ENCODE measurements around the gene RPL10A. TPM values are rescaled to one million over a fixed set of nuclear protein-coding genes. Genes with fewer than 3 reads are reported as not detected.

The RPL10A gene
- polyA plus RNA-seq, 1 donor (not counting 4 experiments of a cell fraction or from before 2014, with no cell fraction given): 2,462 TPM

- DNase-seq (ENCODE audit: low read depth, low spot score) (no peak), FAIRE-seq (no peak)
- Histone ChIP-seq H3K4me2 (ENCODE audit: control insufficient read depth, extremely low read depth, insufficient read depth, low read depth, low read length) (no peak overlapping the region), H3K79me2 (ENCODE audit: control insufficient read depth, insufficient read depth, low read length) (no peaks in the 10 kb centered on the region), H3K4me1 (ENCODE audit: control insufficient read depth, extremely low read depth, insufficient read depth, low read length) (peaks cover 9% of the 10 kb centered on the region), H3K9me1 (ENCODE audit: control insufficient read depth, extremely low read depth, insufficient read depth, low read length) (no peaks in the 10 kb centered on the region), H2AFZ (ENCODE audit: control insufficient read depth, low read length) (no peak overlapping the region), H3K9me3 (ENCODE audit: control insufficient read depth, low read depth, low read length) (no peaks in the 10 kb centered on the region), H3K27me3 (ENCODE audit: control insufficient read depth, extremely low read depth, insufficient read depth, low read length) (peaks cover 9% of the 10 kb centered on the region), H3K36me3 (ENCODE audit: control insufficient read depth in 2 of 2, extremely low read depth in 1 of 2, insufficient read depth in 2 of 2, low read length in 2 of 2) (no peaks in the 10 kb centered on the region), H3K4me3 (ENCODE audit: control insufficient read depth in 2 of 3, extremely low read depth in 1 of 3, insufficient read depth in 2 of 3, low read depth in 1 of 3, low read length in 3 of 3) (no peak overlapping the region), H3K9ac (ENCODE audit: control insufficient read depth, extremely low read depth, insufficient read depth, low read length) (no peak overlapping the region), H3K27ac (ENCODE audit: control insufficient read depth, insufficient read depth, low read length) (no peak overlapping the region), H4K20me1 (ENCODE audit: control insufficient read depth, extremely low read depth, insufficient read depth, low read length) (no peaks in the 10 kb centered on the region)
- TF ChIP-seq CTCF (optimal IDR thresholded peaks at IDR 0.05 in 1 of 3, IDR thresholded peaks at IDR 0.05 in 1 of 3, conservative IDR thresholded peaks at IDR 0.05 in 1 of 3; ENCODE audit: extremely low read depth in 1 of 3, insufficient read depth in 2 of 3, low read length in 3 of 3) (no peak), EZH2 (IDR thresholded peaks at IDR 0.05; ENCODE audit: low read length) (no peak)
- dilution Hi-C loops (cut with MboI; ENCODE audit: extremely low pct_ligation_motif_present, low sequenced_read_pairs): no loop called here
These were observed 33.6 kb downstream of the RPL10A start for GRCh38 chr6:35501784-35502183.

GRCh38 chr6:35503534-35503933 is 35.3 kb downstream of the RPL10A start:
- Histone ChIP-seq H3K27ac (ENCODE audit: control insufficient read depth, insufficient read depth, low read length) (no peak overlapping the region), H3K9ac (ENCODE audit: control insufficient read depth, extremely low read depth, insufficient read depth, low read length) (no peak overlapping the region), H2AFZ (ENCODE audit: control insufficient read depth, low read length) (no peak overlapping the region), H3K4me1 (ENCODE audit: control insufficient read depth, extremely low read depth, insufficient read depth, low read length) (peaks cover 3% of the 10 kb centered on the region), H3K4me3 (ENCODE audit: control insufficient read depth in 2 of 3, extremely low read depth in 1 of 3, insufficient read depth in 2 of 3, low read depth in 1 of 3, low read length in 3 of 3) (no peak overlapping the region), H3K9me1 (ENCODE audit: control insufficient read depth, extremely low read depth, insufficient read depth, low read length) (no peaks in the 10 kb centered on the region), H3K36me3 (ENCODE audit: control insufficient read depth in 2 of 2, extremely low read depth in 1 of 2, insufficient read depth in 2 of 2, low read length in 2 of 2) (no peaks in the 10 kb centered on the region), H3K9me3 (ENCODE audit: control insufficient read depth, low read depth, low read length) (no peaks in the 10 kb centered on the region), H3K4me2 (ENCODE audit: control insufficient read depth, extremely low read depth, insufficient read depth, low read depth, low read length) (no peak overlapping the region), H3K79me2 (ENCODE audit: control insufficient read depth, insufficient read depth, low read length) (no peaks in the 10 kb centered on the region), H4K20me1 (ENCODE audit: control insufficient read depth, extremely low read depth, insufficient read depth, low read length) (no peaks in the 10 kb centered on the region), H3K27me3 (ENCODE audit: control insufficient read depth, extremely low read depth, insufficient read depth, low read length) (peaks cover 9% of the 10 kb centered on the region)
- dilution Hi-C loops (cut with MboI; ENCODE audit: extremely low pct_ligation_motif_present, low sequenced_read_pairs): no loop called here
- FAIRE-seq (no peak), DNase-seq (ENCODE audit: low read depth, low spot score) (no peak)
- TF ChIP-seq EZH2 (IDR thresholded peaks at IDR 0.05; ENCODE audit: low read length) (no peak), CTCF (optimal IDR thresholded peaks at IDR 0.05 in 1 of 3, IDR thresholded peaks at IDR 0.05 in 1 of 3, conservative IDR thresholded peaks at IDR 0.05 in 1 of 3; ENCODE audit: extremely low read depth in 1 of 3, insufficient read depth in 2 of 3, low read length in 3 of 3) (no peak)
